GM12873 (cell line): ENCODE data around the gene UBAC1.

Experiments used
- CTCF ChIP-seq: IDR thresholded peaks from 2 replicates; pipeline ENCODE4 v1.5.1; 2012; ENCODE audit warnings: low read depth, mild to moderate bottlenecking, moderate library complexity, low read length, control low read depth; ENCODE audit not compliant: insufficient read depth; ENCODE audit errors: missing control alignments

Gene UBAC1

DNA sequence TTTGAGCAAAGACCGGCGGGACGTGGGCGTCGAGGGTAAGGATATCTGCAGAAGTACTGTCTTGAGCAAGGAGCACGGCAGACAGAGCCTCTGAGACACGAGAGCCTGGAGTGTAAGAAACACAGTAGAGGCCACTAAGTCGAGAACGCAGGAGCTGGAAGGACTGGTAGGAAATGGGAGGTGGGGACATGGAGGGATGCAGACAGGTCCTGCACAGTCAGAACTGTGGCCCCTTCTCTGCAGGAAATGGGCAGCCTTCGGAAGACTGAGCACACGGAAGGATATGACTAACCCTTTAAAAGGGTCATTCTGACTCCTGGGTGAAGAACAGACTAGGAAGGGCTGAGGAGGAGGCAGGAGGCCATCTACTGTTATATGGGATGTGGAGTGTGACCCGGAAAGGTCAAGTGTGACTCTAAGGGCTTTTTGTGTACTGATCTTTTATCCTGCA is 52.4 kb downstream of the UBAC1 start:
- TF ChIP-seq CTCF: no peak

DNA sequence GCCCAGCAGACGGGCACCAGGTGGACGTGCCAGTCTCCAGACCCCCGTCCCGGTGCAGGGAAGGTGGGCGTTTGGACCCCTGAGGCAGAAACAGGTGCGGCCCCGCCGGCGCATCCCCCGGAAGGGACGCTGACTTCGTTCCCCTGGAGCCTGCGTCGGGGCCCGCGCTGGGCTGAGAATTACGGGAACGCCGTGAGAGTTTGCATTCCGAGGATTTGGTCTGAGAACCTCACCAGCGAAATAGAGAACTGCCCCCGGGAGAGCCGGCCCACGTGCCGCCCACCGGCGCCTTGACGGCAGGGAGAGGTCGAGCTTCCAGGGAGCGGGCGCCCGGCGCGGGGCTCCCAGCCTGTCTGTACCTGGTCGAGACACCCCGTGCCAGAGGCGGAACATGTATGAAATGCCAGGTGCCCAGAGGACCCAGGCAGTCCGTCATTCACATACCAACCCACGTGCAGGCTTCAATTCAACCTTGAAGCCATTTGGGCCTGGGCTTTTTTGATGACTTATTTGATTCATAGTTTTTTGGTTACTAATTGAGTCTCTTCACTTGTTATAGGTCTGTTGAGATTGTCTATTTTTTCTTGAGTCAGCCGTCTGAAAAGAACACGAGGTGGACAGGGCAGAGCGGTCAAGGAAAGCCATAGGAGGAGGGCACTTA is 53.0 kb downstream of the UBAC1 start:
- no peak for TF ChIP-seq CTCF

DNA sequence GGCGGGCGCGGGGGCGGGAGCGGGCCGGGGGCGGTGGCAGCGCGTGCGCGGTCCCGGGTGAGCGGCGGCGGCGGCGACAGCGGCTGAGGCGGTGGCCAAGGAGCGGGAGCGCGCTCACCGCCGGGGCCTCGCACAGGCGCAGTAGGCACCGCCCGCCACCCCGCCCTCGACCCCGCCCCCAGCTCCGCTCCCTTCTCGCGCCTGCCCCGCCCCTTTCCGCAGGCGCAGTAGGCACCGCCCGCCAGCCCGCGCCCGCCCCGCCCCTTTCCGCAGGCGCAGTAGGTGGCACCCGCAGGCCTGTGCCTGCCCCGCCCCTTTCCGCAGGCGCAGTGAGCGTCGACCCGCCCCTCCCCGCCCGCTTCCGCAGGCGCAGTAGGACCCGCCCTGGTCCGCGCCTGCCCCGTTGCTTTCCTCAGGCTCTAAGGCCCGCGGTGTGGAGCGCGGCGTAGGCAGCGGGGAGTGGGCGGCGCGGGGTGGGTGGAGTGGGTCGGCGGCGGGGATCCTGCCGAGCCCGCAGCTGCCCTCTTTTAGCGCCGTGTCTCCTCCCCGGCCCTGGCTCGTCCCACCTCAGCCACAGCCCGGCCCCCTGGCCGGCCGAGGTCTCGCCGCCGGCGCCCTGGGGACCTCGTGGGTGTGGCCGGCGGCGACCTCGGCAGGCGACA is 53.6 kb downstream of the UBAC1 start, which contains the start of gene CAMSAP1:
CAMSAP1 (minus strand) TSS at position 116 of the 662 bp plus-strand sequence. CDS start 387 bp downstream, outside the sequence.
- no peak for TF ChIP-seq CTCF

GRCh38 chr9:135907006-135907430 is 54.2 kb downstream of the UBAC1 start:
- no peak for TF ChIP-seq CTCF

- no peak for TF ChIP-seq CTCF
Observed at GRCh38 chr9:135906291-135907005, 54.7 kb downstream of the UBAC1 start.

GRCh38 chr9:135905380-135906258 is 55.6 kb downstream of the UBAC1 start:
- no peak for TF ChIP-seq CTCF
